GM12878 (cell line): ENCODE results near the gene FMNL3. TPM values are rescaled to one million over a fixed set of nuclear protein-coding genes. Genes with fewer than 3 reads are reported as not detected.

Experiments used
- ATAC-seq: fragments of 200-7000 bp; cut with Tn5 transposase; 3 replicates; pipeline ENCODE4 v1.9.1; 2020; ENCODE audit warnings: mild to moderate bottlenecking, moderate library complexity
- BruUV-seq: library from RNA; stranded (reverse); fragments of 400-500 nt; replicated peaks from 2 replicates; lab custom pipeline; 2021; lab: Mats Ljungman, UMichigan
- CTCF ChIA-PET: fragments of 300-600 bp; sonication (Branson Sonifier 250); formaldehyde crosslinking; extraction: SDS; loops from one replicate; lab custom pipeline; 2021; ENCODE audit warnings: inconsistent platforms; lab: Yijun Ruan, JAX
- POLR2A ChIA-PET: fragments of 350-600 bp; formaldehyde crosslinking; extraction: SDS; loops from one replicate; lab custom pipeline; 2021; ENCODE audit warnings: inconsistent platforms; lab: Charles Lee
- RAD21 ChIA-PET: fragments of 300-600 bp; sonication (Branson Sonifier 250); formaldehyde crosslinking; loops from one replicate; lab custom pipeline; 2023; ENCODE audit warnings: antibody characterized with exemption; ENCODE audit not compliant: unreplicated experiment; lab: Charles Lee
- SMC1A ChIA-PET: fragments of 300-600 bp; sonication (Branson Sonifier 250); formaldehyde crosslinking; loops from one replicate; lab custom pipeline; 2023; ENCODE audit not compliant: unreplicated experiment, uncharacterized antibody; lab: Charles Lee
- DNase-seq: peaks from one replicate; pipeline ENCODE4 v3.0.0-alpha.2; 2011; ENCODE audit warnings: low read depth, low spot score
- FAIRE-seq: peaks from 3 replicates; lab custom pipeline; 2011; peaks lifted over from hg19 to GRCh38; lab: Jason Lieb, UNC
- H2AFZ ChIP-seq: 2 replicates; pipeline ENCODE4 v1.6.0; 2011; ENCODE audit warnings: low read depth, low read length, control low read depth; ENCODE audit not compliant: control insufficient read depth
- H3K27ac ChIP-seq: 2 replicates; pipeline ENCODE4 v1.5.1; 2011; ENCODE audit warnings: control low read depth; ENCODE audit not compliant: control insufficient read depth, insufficient read depth
- H3K27me3 ChIP-seq, 2 experiments: replicated peaks in 1 of 2; 2 replicates each; pipeline versions ENCODE4 v1.6.0 to v1.6.1; 2011; ENCODE audit warnings: low read length in 1 of 2; ENCODE audit not compliant: control insufficient read depth in 2 of 2, insufficient read depth in 2 of 2
- H3K36me3 ChIP-seq, 2 experiments: 2 replicates each; pipeline ENCODE4 v1.5.1; 2011; ENCODE audit warnings: low read length in 1 of 2; ENCODE audit not compliant: control insufficient read depth in 2 of 2, insufficient read depth in 2 of 2
- H3K4me1 ChIP-seq: 2 replicates; pipeline ENCODE4 v1.6.1; 2011; ENCODE audit warnings: mild to moderate bottlenecking, low read length, moderate library complexity, mixed read lengths; ENCODE audit not compliant: control insufficient read depth, insufficient read depth
- H3K4me2 ChIP-seq: 2 replicates; pipeline ENCODE4 v1.6.0; 2011; ENCODE audit warnings: control low read depth; ENCODE audit not compliant: control insufficient read depth, insufficient read depth
- H3K4me3 ChIP-seq: fragments of 200-600 bp; sonication (generic); 2 replicates; pipeline ENCODE4 v1.5.1; 2016
- H3K79me2 ChIP-seq: 2 replicates; pipeline ENCODE4 v1.6.0; 2011; ENCODE audit warnings: low read length; ENCODE audit not compliant: control insufficient read depth, insufficient read depth
- H3K9ac ChIP-seq: 2 replicates; pipeline ENCODE4 v1.8.0; 2011; ENCODE audit warnings: low read length, control low read depth, mixed read lengths; ENCODE audit not compliant: control insufficient read depth, insufficient read depth
- H3K9me3 ChIP-seq: replicated peaks from 3 replicates; pipeline ENCODE4 v1.5.1; 2011; ENCODE audit warnings: mild to moderate bottlenecking, low read length; ENCODE audit not compliant: control insufficient read depth, insufficient read depth
- H4K20me1 ChIP-seq: 2 replicates; pipeline ENCODE4 v1.6.0; 2011; ENCODE audit not compliant: control insufficient read depth, insufficient read depth
- E2F8 ChIP-seq: fragments of 450-650 bp; IDR thresholded peaks from 2 replicates; pipeline ENCODE4 v1.6.1; 2018; ENCODE audit warnings: mild to moderate bottlenecking, low read depth, moderate library complexity; ENCODE audit not compliant: partially characterized antibody
- IKZF1 ChIP-seq: fragments of 450-650 bp; conservative IDR thresholded peaks from 2 replicates; pipeline ENCODE4 v1.6.1; 2017; ENCODE audit warnings: antibody characterized with exemption, mild to moderate bottlenecking
- IKZF2 ChIP-seq, 2 experiments: fragments of 450-650 bp; IDR thresholded peaks; 2 replicates each; pipeline ENCODE4 v1.6.1; 2017; ENCODE audit warnings: mild to moderate bottlenecking in 2 of 2, moderate library complexity in 2 of 2
- IRF3 ChIP-seq: fragments of 450-650 bp; IDR thresholded peaks from 2 replicates; pipeline ENCODE4 v1.6.1; 2014; ENCODE audit warnings: mild to moderate bottlenecking
- NFYB ChIP-seq: IDR thresholded peaks from 2 replicates; pipeline ENCODE4 v1.6.1; 2011; ENCODE audit warnings: low read depth, mild to moderate bottlenecking, low read length, improper control_type of control experiment, moderate library complexity; ENCODE audit not compliant: insufficient read depth
- RBBP5 ChIP-seq: fragments of 200-600 bp; sonication (generic); conservative IDR thresholded peaks from 2 replicates; pipeline ENCODE4 v1.6.1; 2016
- SIX5 ChIP-seq: IDR thresholded peaks from 2 replicates; pipeline ENCODE4 v1.6.1; 2011; ENCODE audit warnings: mild to moderate bottlenecking, low read depth, low read length, moderate library complexity; ENCODE audit not compliant: severe bottlenecking
- SPI1 ChIP-seq: IDR thresholded peaks from 2 replicates; pipeline ENCODE4 v1.6.1; 2011; ENCODE audit warnings: low read depth, mild to moderate bottlenecking, low read length, moderate library complexity, borderline replicate concordance; ENCODE audit not compliant: insufficient read depth
- SRF ChIP-seq, 2 experiments: IDR thresholded peaks; 2 replicates each; pipeline ENCODE4 v1.6.1; 2011; ENCODE audit warnings: low read depth in 2 of 2, low read length in 2 of 2, mild to moderate bottlenecking in 1 of 2, moderate library complexity in 1 of 2
- ZNF687 ChIP-seq: fragments of 450-650 bp; IDR thresholded peaks from 2 replicates; pipeline ENCODE4 v1.6.1; 2017; ENCODE audit warnings: mild to moderate bottlenecking, moderate library complexity
- WGBS: methylation state at CpG from one replicate; pipeline ENCODE4 v1.1.6; 2016; ENCODE audit warnings: low lambda C conversion rate; ENCODE audit not compliant: insufficient replicate concordance, insufficient coverage; ENCODE audit errors: missing lambda C conversion rate; 5-methylcytosine and 5-hydroxymethylcytosine counted together
- in situ Hi-C: fragments of 300-500 bp; cut with MboI; formaldehyde crosslinking; loops from 9 replicates; pipeline ENCODE4 v1.14.3; 2018; ENCODE audit warnings: mixed read lengths
- intact Hi-C: fragments of 100-400 bp; cut with micrococcal nuclease; formaldehyde crosslinking; loops from one replicate; pipeline ENCODE4 v1.14.2; 2022; ENCODE audit not compliant: unreplicated experiment
- polyA plus RNA-seq, 11 experiments: library from polyadenylated mRNA; depleted of rRNA in 4 of 11; unstranded in 6 of 11; stranded (reverse) in 5 of 11; fragments of >200 nt; fragmentation: Nextera tagmentation in 4 of 11; fragmentation: Illumina TruSeq in 1 of 11; extraction: Ambion mirVana in 4 of 11; extraction: Trizol in 1 of 11; gene quantifications; 1 replicate in 1 of 11; 2 replicates in 10 of 11; pipeline versions ENCODE4 v1.2.1 to v1.2.3, GENCODE V29; 2011 to 2016; ENCODE audit warnings: inconsistent platforms in 2 of 11, missing spikeins in 2 of 11, low read depth in 1 of 11
- total RNA-seq, 4 experiments: library from RNA; depleted of rRNA in 3 of 4; stranded (reverse); fragments of >200 nt in 3 of 4; fragmentation: Illumina TruSeq in 1 of 4; extraction: Trizol in 1 of 4; gene quantifications; 2 replicates each; pipeline versions ENCODE4 v1.2.1 to v1.2.3, GENCODE V29; 2013 to 2021
- TF ChIP-seq, protein P1 (sequence below): IDR thresholded peaks from 2 replicates; pipeline ENCODE4 v1.6.1; 2011; ENCODE audit warnings: mild to moderate bottlenecking, low read depth, low read length, moderate library complexity; ENCODE audit not compliant: insufficient replicate concordance

FMNL3 gene
- total and polyA plus RNA-seq, 10 of the 15 experiments (the other 5 are each of a cell fraction or from before 2014, with no cell fraction given), result 3.0 to 64.9 (median 30.9) TPM

DNA sequence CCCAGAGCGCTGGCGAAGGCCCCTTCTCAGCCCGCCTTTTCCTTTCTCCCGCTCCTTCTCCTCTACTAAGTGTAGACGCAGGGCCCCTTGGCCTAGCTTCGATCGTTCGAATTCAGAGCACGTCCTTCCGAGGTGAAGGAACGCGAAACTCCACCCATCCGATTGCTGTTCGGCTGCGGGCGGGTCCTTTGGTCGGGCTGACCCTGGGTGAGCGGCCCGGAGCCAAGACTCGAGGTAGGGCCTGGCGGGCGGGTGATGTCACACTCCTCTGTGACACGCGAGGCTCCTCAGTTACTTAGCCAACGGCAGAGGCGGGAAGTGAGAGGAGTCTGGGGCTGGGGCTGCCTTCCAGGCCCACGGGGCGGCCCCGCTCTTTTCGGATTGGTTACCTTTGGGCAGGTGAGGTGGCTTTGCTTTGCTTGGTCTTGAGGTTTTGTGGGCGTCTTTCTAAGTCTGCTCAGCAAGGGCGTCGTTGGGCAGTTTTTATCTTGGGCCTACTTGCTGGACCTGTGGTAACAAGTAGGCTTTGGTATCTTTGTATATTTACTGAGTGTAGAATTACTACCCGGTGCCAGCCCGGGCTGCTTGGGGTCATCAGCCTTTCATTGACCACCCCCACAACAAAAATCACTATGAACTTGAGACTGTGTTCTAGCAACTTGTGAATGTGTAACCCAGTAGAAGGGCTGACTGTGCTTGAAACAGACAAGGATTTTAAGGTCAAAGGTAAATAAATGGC is 34.8 kb upstream of the FMNL3 start:
- FAIRE-seq (peak; percentile 56), DNase-seq (peak; percentile 49), ATAC-seq (peak; percentile 86)
- ChIA-PET RAD21 (interaction anchor here (0.6 to 2.1 kb wide), 32 partner anchors 8 to 654 kb away, joined by 3 to 31 read pairs (median 4); partner anchors contain the start of genes BCDIN3D, FAM186A and FMNL3), SMC1A (interaction anchor here (0.7 to 2.8 kb wide), 24 partner anchors 8 to 101 kb away, joined by 3 to 20 read pairs (median 4); partner anchors contain the start of genes BCDIN3D and NCKAP5L), CTCF (interaction anchor here (0.5 to 5.6 kb wide), 49 partner anchors 7 to 507 kb away, joined by 3 to 65 read pairs (median 4); partner anchors contain the start of genes BCDIN3D, COX14, FMNL3 and NCKAP5L), POLR2A (interaction anchor here (0.6 to 1.9 kb wide), 22 partner anchors 8 to 813 kb away, joined by 3 to 34 read pairs (median 5); partner anchors contain the start of genes FMNL3, NCKAP5L, PRPF40B and SPATS2)
- Histone ChIP-seq H3K9me3 (no peaks in the 10 kb centered on the region), H3K4me3 (peak overlapping the region; percentile 77), H3K36me3 (peaks cover 0 to 5% of the 10 kb centered on the region in 2 experiments; a peak in 2 of 4 replicates), H3K27ac (peak overlapping the region; percentile 96), H3K4me1 (0 out of 2 replicates have a peak, but pooled peaks cover 2% of the 10 kb centered on the region), H4K20me1 (peaks cover 13% of the 10 kb centered on the region; the same call in 1 of the 2 replicates), H3K9ac (peak overlapping the region; percentile 78), H3K27me3 (no peaks in the 10 kb centered on the region), H2AFZ (peak overlapping the region; percentile 84), H3K4me2 (peak overlapping the region; percentile 68), H3K79me2 (peaks cover 53% of the 10 kb centered on the region)
- BruUV-seq, result TSS peak; percentile 61
- in situ Hi-C loops, result no loop called here
- intact Hi-C loops, result loop anchor here (1.0 to 2.0 kb wide), 2 partner anchors 34 to 35 kb away; partner anchors contain the start of gene FMNL3
- under 1% methylated on average over 35 of the region's 35 CpGs for WGBS
- TF ChIP-seq E2F8, result no peak
- TF ChIP-seq ZNF687, result no peak
- TF ChIP-seq IKZF1, result 0 out of 2 replicates have a peak, but pooled peaks have one; percentile 16
- no peak for TF ChIP-seq SRF (IDR thresholded peaks at IDR 0.05; ENCODE audit: low read depth in 2 of 2, low read length in 2 of 2)
- no peak for TF ChIP-seq IKZF2 (IDR thresholded peaks at IDR 0.05)
- no peak for TF ChIP-seq IRF3
- no peak for TF ChIP-seq RBBP5
- peak; percentile 63 for TF ChIP-seq SPI1
- TF ChIP-seq, protein P1, sequence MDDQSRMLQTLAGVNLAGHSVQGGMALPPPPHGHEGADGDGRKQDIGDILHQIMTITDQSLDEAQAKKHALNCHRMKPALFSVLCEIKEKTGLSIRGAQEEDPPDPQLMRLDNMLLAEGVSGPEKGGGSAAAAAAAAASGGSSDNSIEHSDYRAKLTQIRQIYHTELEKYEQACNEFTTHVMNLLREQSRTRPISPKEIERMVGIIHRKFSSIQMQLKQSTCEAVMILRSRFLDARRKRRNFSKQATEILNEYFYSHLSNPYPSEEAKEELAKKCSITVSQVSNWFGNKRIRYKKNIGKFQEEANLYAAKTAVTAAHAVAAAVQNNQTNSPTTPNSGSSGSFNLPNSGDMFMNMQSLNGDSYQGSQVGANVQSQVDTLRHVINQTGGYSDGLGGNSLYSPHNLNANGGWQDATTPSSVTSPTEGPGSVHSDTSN, result no peak
- peak; percentile 77 for TF ChIP-seq NFYB
- TF ChIP-seq SIX5, result peak; percentile 15
